NCI-H1105 treated with DMSO at 0.1 percent for 48 hours (cell line): ENCODE measurements around the gene EWSR1.
A peak's percentile ranks its signal among the peaks of the same experiment; 100 is the strongest.

ENCODE experiments used
- DNase-seq: peaks from one replicate; lab custom pipeline; 2025; lab: John Stamatoyannopoulos, UW

The EWSR1 gene

GRCh38 chr22:29306835-29307595 lies 38.9 kb downstream of the EWSR1 start:
- peak; percentile 55 for DNase-seq

GRCh38 chr22:29307596-29308147 lies 39.6 kb downstream of the EWSR1 start:
- no peak for DNase-seq

- DNase-seq, result no peak
Measured at GRCh38 chr22:29308148-29308790, 40.2 kb downstream of the EWSR1 start.

GRCh38 chr22:29308791-29309262 lies 40.8 kb downstream of the EWSR1 start:
- DNase-seq, result no peak

- no peak for DNase-seq
Measured at GRCh38 chr22:29309332-29310064, 41.4 kb downstream of the EWSR1 start.

- DNase-seq, result no peak
Measured at GRCh38 chr22:29310065-29310862, 42.2 kb downstream of the EWSR1 start.

GRCh38 chr22:29310863-29311339 lies 42.8 kb downstream of the EWSR1 start:
- peak; percentile 58 for DNase-seq

GRCh38 chr22:29311464-29312217 lies 43.6 kb downstream of the EWSR1 start:
- no peak for DNase-seq

GRCh38 chr22:29312218-29313125 lies 44.4 kb downstream of the EWSR1 start:
- DNase-seq, result no peak

GRCh38 chr22:29313126-29313575 lies 45.1 kb downstream of the EWSR1 start:
- DNase-seq, result no peak

GRCh38 chr22:29313576-29314466 lies 45.8 kb downstream of the EWSR1 start:
- peak; percentile 17 for DNase-seq

GRCh38 chr22:29314537-29315285 lies 46.6 kb downstream of the EWSR1 start:
- no peak for DNase-seq

- DNase-seq, result peak; percentile 5
Measured at GRCh38 chr22:29315286-29316140, 47.4 kb downstream of the EWSR1 start, which contains the start of gene RASL10A. TSS of gene RASL10A (minus strand) at chr22:29315697. CDS start at chr22:29315246, 451 bp downstream.

GRCh38 chr22:29316141-29316828 lies 48.2 kb downstream of the EWSR1 start:
- DNase-seq, result no peak

GRCh38 chr22:29317827-29318454 lies 49.9 kb downstream of the EWSR1 start:
- no peak for DNase-seq

- DNase-seq, result no peak
Measured at GRCh38 chr22:29319072-29319471, 51.0 kb downstream of the EWSR1 start.
